Dermis blood vessel endothelial cell (primary cell): ENCODE data around the gene OR5AP2. TPM values are rescaled to one million over a fixed set of nuclear protein-coding genes. Genes with fewer than 3 reads are reported as not detected.
A peak's percentile ranks its signal among the peaks of the same experiment; 100 is the strongest.
"Not testable (repeated sequence)": the region's sequence is repeated elsewhere in the genome, so short reads cannot be mapped to it uniquely, and the experiment has no call there.

Experiments
- DNase-seq: peaks from one replicate; pipeline ENCODE4 v3.0.0; 2010
- total RNA-seq: library from RNA; depleted of rRNA; stranded (reverse); fragments of >200 nt; gene quantifications from 2 replicates; pipeline ENCODE4 v1.2.3, GENCODE V29; 2014

The OR5AP2 gene
- total RNA-seq, result not detected in 2 replicates

DNA sequence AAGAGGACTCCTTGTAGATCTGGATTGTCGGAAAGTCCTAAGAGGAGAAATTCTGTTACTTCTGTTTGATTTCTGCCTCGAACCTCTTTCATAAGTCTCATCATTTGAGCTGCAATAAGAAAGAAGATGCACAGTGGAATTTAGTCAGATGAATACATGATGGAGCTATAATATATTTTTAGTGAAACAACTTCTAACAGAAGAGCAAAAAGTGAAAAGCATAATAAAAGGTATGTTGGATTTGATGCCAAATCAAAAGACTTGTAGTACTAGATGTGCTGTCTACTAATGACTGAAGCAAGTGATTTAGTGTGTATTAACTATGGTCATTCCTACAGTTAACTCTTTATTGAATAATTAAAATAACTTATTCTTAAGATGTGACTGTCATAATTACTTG is at the start of gene OR5AP2:
OR5AP2 (minus strand) TSS at position 101 of the 400 bp plus-strand sequence; CDS start at position 101, 0 bp downstream.
- DNase-seq, result no peak

DNA sequence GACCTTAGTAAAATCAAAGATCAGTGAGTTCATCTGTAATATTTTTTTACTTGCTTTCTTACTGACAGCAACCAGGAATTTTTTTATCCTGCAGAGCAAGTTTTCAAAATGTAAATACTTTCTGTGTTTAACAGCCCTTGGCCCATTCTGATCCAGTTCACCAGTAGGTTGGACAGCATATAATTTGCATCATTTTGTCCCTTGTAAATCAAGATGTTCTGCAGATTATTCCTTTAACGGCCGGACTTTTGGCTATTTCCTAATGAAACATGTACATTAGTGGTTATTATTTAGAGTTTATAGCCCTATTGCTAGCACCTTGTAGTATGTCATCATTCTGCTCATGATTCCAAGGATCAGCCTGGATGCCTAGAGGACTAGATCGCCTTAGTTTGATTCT is 48.9 kb upstream of the OR5AP2 start:
- DNase-seq, result not testable (repeated sequence)

DNA sequence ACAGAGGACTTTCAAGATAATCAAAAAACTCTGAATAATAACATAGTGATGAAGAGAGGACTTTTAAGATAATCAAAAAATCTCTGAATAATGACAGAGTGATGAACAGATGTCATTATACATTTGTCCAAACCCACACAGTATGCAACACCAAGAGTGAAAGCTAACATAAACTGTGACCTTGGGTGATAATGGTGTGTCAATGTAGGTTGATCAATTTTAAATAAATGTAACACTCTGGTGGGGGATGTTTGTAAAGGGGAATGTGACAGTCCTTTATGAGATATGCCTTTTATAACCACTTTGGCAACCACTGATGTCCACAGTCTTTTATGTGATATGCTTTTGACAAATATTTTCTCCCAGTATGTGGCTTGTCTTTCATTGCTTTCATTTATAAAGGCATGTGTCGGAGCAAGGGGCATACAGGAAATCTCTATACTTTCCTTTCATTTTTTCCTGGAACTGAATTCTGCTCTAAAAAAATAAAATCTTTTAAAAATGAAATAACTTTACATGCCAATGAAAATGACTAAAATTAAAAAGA is 46.4 kb upstream of the OR5AP2 start:
- no peak for DNase-seq

- DNase-seq, result no peak
Observed at GRCh38 chr11:56670984-56671383, 28.7 kb upstream of the OR5AP2 start.

- no peak for DNase-seq
Observed at GRCh38 chr11:56663386-56663785, 21.1 kb upstream of the OR5AP2 start, which contains the start of gene OR5AR1. OR5AR1 (plus strand) TSS chr11:56663686; CDS start chr11:56663686, 0 bp downstream.

DNA sequence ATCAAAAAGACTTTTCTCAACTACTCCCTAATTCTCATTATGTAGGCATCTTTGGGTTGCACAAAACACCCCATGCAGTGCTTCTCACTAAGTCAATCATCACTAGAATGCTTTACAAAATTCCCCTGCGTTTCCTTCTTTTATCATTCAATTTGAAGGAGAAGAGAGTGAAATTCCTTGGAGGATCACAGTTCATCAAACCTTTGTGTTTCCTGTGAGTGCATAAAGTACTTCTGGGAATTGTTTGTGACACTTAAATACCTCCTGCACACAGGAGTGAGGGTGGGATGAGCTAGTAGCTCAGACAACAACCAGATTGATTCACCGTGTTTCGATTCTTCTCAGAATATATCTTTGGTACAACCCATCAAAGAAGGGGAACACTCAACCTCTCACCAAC is 17.5 kb upstream of the OR5AP2 start:
- DNase-seq, result no peak

GRCh38 chr11:56637500-56637899 is 4.7 kb downstream of the OR5AP2 start:
- no peak for DNase-seq

- DNase-seq, result no peak
Observed at GRCh38 chr11:56636861-56637260, 5.4 kb downstream of the OR5AP2 start.

DNA sequence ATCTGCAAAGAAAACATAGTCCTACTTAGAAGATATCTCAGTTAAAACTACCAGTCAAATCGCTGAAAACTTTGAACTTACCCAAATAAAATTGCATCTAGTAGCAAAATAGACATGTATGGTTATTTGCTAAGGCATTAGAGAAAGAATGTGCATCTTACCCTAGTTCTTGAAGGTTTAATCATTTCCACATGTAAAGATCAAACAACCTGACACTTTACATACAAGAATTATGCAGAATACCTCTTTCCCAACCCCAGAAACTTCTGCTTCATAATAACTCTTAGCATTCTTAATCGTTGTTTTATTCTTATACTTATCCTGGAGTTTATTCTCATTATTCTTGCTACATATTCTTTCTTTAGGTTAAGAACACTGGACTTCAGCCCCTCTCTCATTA is 9.9 kb downstream of the OR5AP2 start:
- no peak for DNase-seq

- no peak for DNase-seq
Observed at GRCh38 chr11:56625946-56626345, 16.3 kb downstream of the OR5AP2 start.

DNA sequence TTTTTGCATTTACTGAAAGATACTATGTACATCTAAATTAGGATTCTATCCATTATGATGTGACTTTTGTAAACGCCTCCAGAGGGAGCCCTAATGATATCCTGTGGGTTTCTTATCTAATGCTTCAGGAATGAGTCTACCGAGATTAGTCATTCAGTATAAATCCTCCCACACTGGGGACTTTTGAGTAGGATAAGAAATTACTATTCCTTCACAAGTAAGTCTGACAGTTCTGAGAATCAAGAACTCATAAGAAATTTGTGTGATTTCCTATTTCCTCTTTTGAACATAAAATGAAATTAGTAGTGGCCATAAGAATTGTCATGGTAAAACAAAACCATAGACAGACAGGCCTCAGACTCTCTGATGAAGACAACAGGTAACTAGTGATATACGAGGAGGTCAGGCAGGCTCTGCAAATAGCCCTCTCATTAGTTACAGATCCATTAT is 17.6 kb downstream of the OR5AP2 start:
- peak; percentile 9 for DNase-seq

DNA sequence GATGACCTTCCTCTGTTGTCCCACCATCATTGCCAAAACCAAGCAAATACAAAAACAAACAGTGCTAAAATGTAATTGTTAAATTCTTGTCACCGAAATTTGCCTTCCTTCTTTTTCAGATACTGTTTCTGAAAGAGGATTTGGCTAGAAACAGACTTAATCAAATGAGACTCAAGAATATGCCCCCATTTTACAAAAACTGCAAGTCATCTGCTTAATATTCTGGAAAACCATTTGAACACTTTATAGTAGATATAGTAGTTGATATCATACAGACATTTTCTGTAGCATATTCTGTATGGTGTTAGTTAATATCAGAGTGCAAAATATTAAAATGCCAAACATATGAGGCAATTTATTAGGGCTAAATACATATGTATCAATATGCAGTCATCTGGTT is 31.1 kb downstream of the OR5AP2 start:
- DNase-seq, result no peak

DNA sequence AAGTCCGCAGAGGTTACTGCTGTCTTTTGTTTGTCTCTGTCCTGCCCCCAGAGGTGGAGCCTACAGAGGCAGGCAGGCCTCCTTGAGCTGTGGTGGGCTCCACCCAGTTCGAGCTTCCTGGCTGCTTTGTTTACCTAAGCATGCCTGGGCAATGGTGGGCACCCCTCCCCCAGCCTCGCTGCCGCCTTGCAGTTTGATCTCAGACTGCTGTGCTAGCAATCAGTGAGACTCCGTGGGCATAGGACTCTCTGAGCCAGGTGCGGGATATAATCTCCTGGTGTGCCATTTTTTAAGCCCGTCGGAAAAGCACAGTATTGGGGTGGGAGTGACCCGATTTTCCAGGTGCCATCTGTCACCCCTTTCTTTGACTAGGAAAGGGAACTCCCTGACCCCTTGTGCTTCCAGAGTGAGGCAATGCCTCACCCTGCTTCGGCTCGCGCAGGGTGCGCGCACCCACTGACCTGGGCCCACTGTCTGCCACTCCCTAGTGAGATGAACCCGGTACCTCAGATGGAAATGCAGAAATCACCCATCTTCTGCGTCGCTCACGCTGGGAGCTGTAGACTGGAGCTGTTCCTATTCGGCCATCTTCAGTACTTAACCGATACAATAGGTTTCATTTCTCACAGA is 50.0 kb downstream of the OR5AP2 start:
- not testable (repeated sequence) for DNase-seq

Other genes starting within 250 kb of the OR5AP2 start
- gene OR5AL1, start 229.7 kb downstream of the OR5AP2 start, total RNA-seq, result not detected in 2 replicates
- gene OR5M3, start 169.1 kb downstream of the OR5AP2 start, total RNA-seq, result not detected in 2 replicates
- not detected in 2 replicates for gene OR5M8, start 151.1 kb downstream of the OR5AP2 start, total RNA-seq
- gene OR5M11, start 99.2 kb downstream of the OR5AP2 start, total RNA-seq, result not detected in 2 replicates
- not detected in 2 replicates for gene OR5M10, start 64.7 kb downstream of the OR5AP2 start, total RNA-seq
- gene OR5M1, start 27.6 kb downstream of the OR5AP2 start, total RNA-seq, result not detected in 2 replicates
- gene OR5AR1, start 21.2 kb upstream of the OR5AP2 start, total RNA-seq, result not detected in 2 replicates
- gene OR9G1, start 56.7 kb upstream of the OR5AP2 start, total RNA-seq, result not detected in 2 replicates
- gene OR9G4, start 106.3 kb upstream of the OR5AP2 start, total RNA-seq, result not detected in 2 replicates